ENCODE measurements around the gene TPRG1L.

DNA sequence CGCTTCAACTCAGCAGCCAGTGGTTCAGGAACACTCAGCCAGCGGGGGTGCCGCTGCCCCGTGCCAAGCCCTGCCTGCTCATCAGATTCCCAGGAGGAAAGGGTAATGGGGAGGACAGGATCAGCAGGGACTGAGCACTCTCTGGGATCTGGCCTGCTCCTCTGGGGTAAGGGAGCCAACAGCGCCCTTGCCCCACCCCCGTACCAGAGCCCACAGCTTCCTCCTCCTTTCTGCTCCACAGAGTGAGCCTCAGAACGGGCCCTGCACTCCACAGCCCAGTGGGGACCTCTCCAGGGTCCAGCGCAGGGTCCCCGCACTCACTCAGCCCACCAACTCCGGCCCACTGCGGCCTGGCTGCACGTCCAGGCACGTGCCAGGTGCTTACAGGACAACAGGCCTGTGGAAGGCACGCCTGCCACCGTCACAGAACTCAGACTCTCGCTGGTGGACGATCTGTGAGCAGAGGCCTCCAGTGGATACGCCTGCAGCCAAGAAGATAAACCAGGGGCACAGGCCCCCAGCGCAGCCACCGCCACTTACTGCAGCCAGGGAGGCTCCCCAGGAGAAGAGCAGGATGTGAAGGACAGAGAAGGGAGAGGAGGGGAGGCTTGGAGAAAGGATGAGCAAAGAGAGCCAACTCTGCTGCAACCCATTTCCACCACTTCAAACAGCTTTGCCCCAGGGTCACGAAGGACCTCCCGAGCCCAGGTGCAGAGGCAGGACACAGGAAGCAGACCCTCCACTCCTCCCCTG, 15.6 kb upstream of the TPRG1L start:
- TF ChIP-seq, protein P1, sequence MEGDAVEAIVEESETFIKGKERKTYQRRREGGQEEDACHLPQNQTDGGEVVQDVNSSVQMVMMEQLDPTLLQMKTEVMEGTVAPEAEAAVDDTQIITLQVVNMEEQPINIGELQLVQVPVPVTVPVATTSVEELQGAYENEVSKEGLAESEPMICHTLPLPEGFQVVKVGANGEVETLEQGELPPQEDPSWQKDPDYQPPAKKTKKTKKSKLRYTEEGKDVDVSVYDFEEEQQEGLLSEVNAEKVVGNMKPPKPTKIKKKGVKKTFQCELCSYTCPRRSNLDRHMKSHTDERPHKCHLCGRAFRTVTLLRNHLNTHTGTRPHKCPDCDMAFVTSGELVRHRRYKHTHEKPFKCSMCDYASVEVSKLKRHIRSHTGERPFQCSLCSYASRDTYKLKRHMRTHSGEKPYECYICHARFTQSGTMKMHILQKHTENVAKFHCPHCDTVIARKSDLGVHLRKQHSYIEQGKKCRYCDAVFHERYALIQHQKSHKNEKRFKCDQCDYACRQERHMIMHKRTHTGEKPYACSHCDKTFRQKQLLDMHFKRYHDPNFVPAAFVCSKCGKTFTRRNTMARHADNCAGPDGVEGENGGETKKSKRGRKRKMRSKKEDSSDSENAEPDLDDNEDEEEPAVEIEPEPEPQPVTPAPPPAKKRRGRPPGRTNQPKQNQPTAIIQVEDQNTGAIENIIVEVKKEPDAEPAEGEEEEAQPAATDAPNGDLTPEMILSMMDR (IDR thresholded peaks at IDR 0.05) = no peak
- no peak for TF ChIP-seq EP300 (IDR thresholded peaks at IDR 0.05)

All from upper lobe of left lung (tissue), 4 donors.